ENCODE data around the gene BCL7A.

The BCL7A gene

GRCh38 chr12:122013136-122013535 is 8.5 kb upstream of the BCL7A start:
- H3K4me3 ChIP-seq (ENCODE audit: low read length) = no peak overlapping the region
- no peak for TF ChIP-seq ZNF274 (IDR thresholded peaks at IDR 0.05; ENCODE audit: low read depth, low read length)

- TF ChIP-seq ZNF274 (IDR thresholded peaks at IDR 0.05; ENCODE audit: low read depth, low read length) = no peak
- no peak overlapping the region for H3K4me3 ChIP-seq (ENCODE audit: low read length)
Observed at GRCh38 chr12:122013791-122014590, 7.7 kb upstream of the BCL7A start.

GRCh38 chr12:122014781-122015180 is 6.9 kb upstream of the BCL7A start:
- TF ChIP-seq ZNF274 (IDR thresholded peaks at IDR 0.05; ENCODE audit: low read depth, low read length) = no peak
- H3K4me3 ChIP-seq (ENCODE audit: low read length) = no peak overlapping the region

- no peak overlapping the region for H3K4me3 ChIP-seq (ENCODE audit: low read length)
- no peak for TF ChIP-seq ZNF274 (IDR thresholded peaks at IDR 0.05; ENCODE audit: low read depth, low read length)
Observed at GRCh38 chr12:122018457-122018856, 3.2 kb upstream of the BCL7A start.

GRCh38 chr12:122018937-122019336 is 2.7 kb upstream of the BCL7A start:
- TF ChIP-seq ZNF274 (IDR thresholded peaks at IDR 0.05; ENCODE audit: low read depth, low read length) = no peak

GRCh38 chr12:122020795-122021192 is 890 bp upstream of the BCL7A start:
- no peak for TF ChIP-seq ZNF274 (IDR thresholded peaks at IDR 0.05; ENCODE audit: low read depth, low read length)
- peak overlapping the region; percentile 72; the same call in 1 of the 2 replicates for H3K4me3 ChIP-seq (ENCODE audit: low read length)

More at GRCh38 chr12:122018937-122019336, 2.7 kb upstream of the BCL7A start:
- no peak overlapping the region for H3K4me3 ChIP-seq (ENCODE audit: low read length)

- TF ChIP-seq ZNF274 (IDR thresholded peaks at IDR 0.05; ENCODE audit: low read depth, low read length) = no peak
- peak overlapping the region; percentile 72; the same call in 1 of the 2 replicates for H3K4me3 ChIP-seq (ENCODE audit: low read length)
Observed at GRCh38 chr12:122021193-122021821, 377 bp upstream of the BCL7A start.

- peak overlapping the region; percentile 75 for H3K4me3 ChIP-seq (ENCODE audit: low read length)
- no peak for TF ChIP-seq ZNF274 (IDR thresholded peaks at IDR 0.05; ENCODE audit: low read depth, low read length)
Observed at GRCh38 chr12:122022393-122023338, 982 bp downstream of the BCL7A start.

- peak overlapping the region; percentile 75 for H3K4me3 ChIP-seq (ENCODE audit: low read length)
- TF ChIP-seq ZNF274 (IDR thresholded peaks at IDR 0.05; ENCODE audit: low read depth, low read length) = no peak
Observed at GRCh38 chr12:122023339-122024131, 1.9 kb downstream of the BCL7A start.

- H3K4me3 ChIP-seq (ENCODE audit: low read length) = peak overlapping the region; percentile 75; the same call in 1 of the 2 replicates
- no peak for TF ChIP-seq ZNF274 (IDR thresholded peaks at IDR 0.05; ENCODE audit: low read depth, low read length)
Observed at GRCh38 chr12:122024132-122024785, 2.6 kb downstream of the BCL7A start.

- TF ChIP-seq ZNF274 (IDR thresholded peaks at IDR 0.05; ENCODE audit: low read depth, low read length) = no peak
- H3K4me3 ChIP-seq (ENCODE audit: low read length) = no peak overlapping the region
Observed at GRCh38 chr12:122026706-122027333, 5.1 kb downstream of the BCL7A start.

- no peak for TF ChIP-seq ZNF274 (IDR thresholded peaks at IDR 0.05; ENCODE audit: low read depth, low read length)
- no peak overlapping the region for H3K4me3 ChIP-seq (ENCODE audit: low read length)
Observed at GRCh38 chr12:122028165-122028904, 6.7 kb downstream of the BCL7A start.

Measured in GM08714 (cell line).